ENCODE data around the gene ASB15.

DNA sequence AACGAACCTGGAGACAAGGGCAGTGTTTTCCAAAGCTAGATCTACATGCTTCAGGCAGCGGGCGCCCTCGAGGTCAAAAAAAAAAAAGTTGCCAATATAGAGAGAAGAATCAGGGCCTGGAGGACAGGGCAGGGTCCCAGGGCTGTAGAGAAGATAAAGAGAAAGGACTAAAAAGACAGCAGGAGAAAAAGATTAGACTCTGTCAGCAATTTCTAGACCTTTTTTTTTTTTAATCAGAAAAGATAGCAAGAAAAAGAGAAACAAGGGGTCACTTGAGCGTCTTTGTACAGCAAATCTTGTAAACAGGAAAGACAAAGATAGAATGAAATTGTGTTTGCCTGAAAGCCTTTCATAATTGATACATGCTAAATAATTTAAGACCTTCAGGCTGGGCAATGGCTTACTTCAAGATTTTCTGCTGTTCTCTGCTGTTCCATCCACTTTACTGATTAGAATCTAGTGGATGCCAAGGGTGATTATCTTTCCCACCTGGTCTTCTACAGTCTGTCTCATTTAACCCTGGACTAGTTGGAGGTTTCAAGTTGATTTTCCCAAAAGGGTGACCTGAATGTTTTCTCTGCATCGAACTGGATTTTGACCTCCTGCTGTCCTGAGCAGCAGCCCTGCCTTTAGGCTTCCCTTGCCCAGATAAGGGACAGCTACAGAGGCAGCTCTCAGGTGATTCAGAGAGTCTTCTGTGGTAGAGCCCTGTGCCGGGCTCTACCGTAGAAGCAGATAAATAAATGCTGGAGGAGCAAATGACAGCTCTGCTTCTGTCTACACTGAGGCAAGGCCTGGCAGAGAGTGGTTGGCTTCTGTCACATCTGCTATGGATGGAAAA is 59.1 kb downstream of the ASB15 start:
- TF ChIP-seq, protein P1, sequence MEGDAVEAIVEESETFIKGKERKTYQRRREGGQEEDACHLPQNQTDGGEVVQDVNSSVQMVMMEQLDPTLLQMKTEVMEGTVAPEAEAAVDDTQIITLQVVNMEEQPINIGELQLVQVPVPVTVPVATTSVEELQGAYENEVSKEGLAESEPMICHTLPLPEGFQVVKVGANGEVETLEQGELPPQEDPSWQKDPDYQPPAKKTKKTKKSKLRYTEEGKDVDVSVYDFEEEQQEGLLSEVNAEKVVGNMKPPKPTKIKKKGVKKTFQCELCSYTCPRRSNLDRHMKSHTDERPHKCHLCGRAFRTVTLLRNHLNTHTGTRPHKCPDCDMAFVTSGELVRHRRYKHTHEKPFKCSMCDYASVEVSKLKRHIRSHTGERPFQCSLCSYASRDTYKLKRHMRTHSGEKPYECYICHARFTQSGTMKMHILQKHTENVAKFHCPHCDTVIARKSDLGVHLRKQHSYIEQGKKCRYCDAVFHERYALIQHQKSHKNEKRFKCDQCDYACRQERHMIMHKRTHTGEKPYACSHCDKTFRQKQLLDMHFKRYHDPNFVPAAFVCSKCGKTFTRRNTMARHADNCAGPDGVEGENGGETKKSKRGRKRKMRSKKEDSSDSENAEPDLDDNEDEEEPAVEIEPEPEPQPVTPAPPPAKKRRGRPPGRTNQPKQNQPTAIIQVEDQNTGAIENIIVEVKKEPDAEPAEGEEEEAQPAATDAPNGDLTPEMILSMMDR (conservative IDR thresholded peaks at IDR 0.05; ENCODE audit: low read depth, low read length), result no peak
- TF ChIP-seq EZH2phosphoT487 (IDR thresholded peaks at IDR 0.05; ENCODE audit: borderline replicate concordance, low read length), result no peak

Data from PC-3 (cell line).